Right lobe of liver (tissue), 6 donors: Measurements from ENCODE around the gene TSPAN14. TPM values are rescaled to one million over a fixed set of nuclear protein-coding genes. Genes with fewer than 3 reads are reported as not detected.
A peak's percentile ranks its signal among the peaks of the same experiment; 100 is the strongest.

Experiments
- ATAC-seq, 4 donors: fragments of 200-7000 bp; cut with Tn5 transposase; one replicate each; pipeline ENCODE4 v1.9.1; 2020; ENCODE audit warnings: mild to moderate bottlenecking in 4 of 4, moderate library complexity in 4 of 4
- DNase-seq, 3 donors: peaks; one replicate each; pipeline ENCODE4 v3.0.0-alpha.2; 2020
- H3K27ac ChIP-seq, 3 donors: fragments of 200-600 bp; one replicate each; pipeline ENCODE4 v1.8.0; 2022
- H3K27me3 ChIP-seq, 2 donors: fragments of 200-600 bp; one replicate each; pipeline ENCODE4 v1.8.0; 2022
- H3K36me3 ChIP-seq, 4 donors: fragments of 200-600 bp; sonication (generic) in 1 of 4; one replicate each; pipeline versions ENCODE4 v1.5.1 to v1.8.0; 2017 to 2022; ENCODE audit warnings: control low read depth in 1 of 4
- H3K4me1 ChIP-seq, 4 donors: fragments of 200-600 bp; sonication (generic) in 1 of 4; one replicate each; pipeline versions ENCODE4 v1.5.1 to v1.8.0; 2017 to 2022; ENCODE audit warnings: control low read depth in 1 of 4
- H3K4me3 ChIP-seq, 3 donors: fragments of 200-600 bp; one replicate each; pipeline ENCODE4 v1.8.0; 2022
- H3K9me3 ChIP-seq, 4 donors: fragments of 200-600 bp; sonication (generic) in 1 of 4; one replicate each; pipeline versions ENCODE4 v1.5.1 to v1.8.0; 2017 to 2022; ENCODE audit warnings: control low read depth in 1 of 4
- CTCF ChIP-seq, 4 donors: fragments of 200-600 bp in 3 of 4; fragments of 450-650 bp in 1 of 4; IDR thresholded peaks; one replicate each; pipeline versions ENCODE4 v1.5.1 to v1.8.0; 2016 to 2022; ENCODE audit warnings: antibody characterized with exemption in 4 of 4, mild to moderate bottlenecking in 2 of 4
- POLR2A ChIP-seq: fragments of 450-650 bp; IDR thresholded peaks from one replicate; pipeline ENCODE4 v1.6.1; 2017; ENCODE audit warnings: antibody characterized with exemption, mild to moderate bottlenecking
- WGBS: methylation state at CpG from one replicate; pipeline ENCODE4 v1.1.6; 2018; ENCODE audit warnings: low coverage, low lambda C conversion rate; ENCODE audit not compliant: insufficient coverage; ENCODE audit errors: missing lambda C conversion rate; 5-methylcytosine and 5-hydroxymethylcytosine counted together
- intact Hi-C, 2 donors: fragments of 100-400 bp; cut with DNase I; formaldehyde crosslinking; loops; one replicate each; pipeline versions ENCODE4 v1.11.2 to v1.14.1; 2022
- total RNA-seq, 6 experiments: library from RNA; depleted of rRNA in 2 of 6; stranded (reverse); fragments of >200 nt in 2 of 6; fragmentation: NEBNext Ultra II Directional in 3 of 6; extraction: Animal tissue kit (Norgen Biotek cat#: 25700) in 3 of 6; gene quantifications; one replicate each; pipeline versions ENCODE4 v1.1.0 to v1.2.4, GENCODE V29; 2016 to 2023
- donor health status: DM: no; HTN: yes; CAD: no.
- donor health status: DM: no; HTN: no; CAD: no.
- donor health status: DM: no; HTN: no; CAD: no.
- donor health status: DM: no; HTN: yes; CAD: no.
- donor health status: DM: no; HTN: yes; CAD: no.

Gene TSPAN14
- total RNA-seq, 6 experiments from 2014 or later: 22.1 to 39.0 (median 28.4) TPM

GRCh38 chr10:80502621-80503583 lies 48.8 kb downstream of the TSPAN14 start:
- Histone ChIP-seq H3K4me1 (peaks cover 0 to 76% (median 33%) of the 10 kb centered on the region in 4 donors), H3K36me3 (peaks cover 0 to 8% (median 0%) of the 10 kb centered on the region in 4 donors), H3K4me3 (no peak overlapping the region), H3K27ac (peak overlapping the region in 2 of 3 donors; percentile 45 to 59), H3K27me3 (no peaks in the 10 kb centered on the region), H3K9me3 (no peaks in the 10 kb centered on the region)
- ATAC-seq: no peak
- no peak for DNase-seq
- WGBS: 82% methylated on average over 12 of the region's 13 CpGs
- intact Hi-C loops: loop anchor here in 1 of 2 donors (10.0 kb wide), 1 partner anchor 118 kb away; no protein-coding TSS in a partner anchor
- no peak for TF ChIP-seq POLR2A
- no peak for TF ChIP-seq CTCF (IDR thresholded peaks at IDR 0.05)

GRCh38 chr10:80503584-80504157 lies 49.6 kb downstream of the TSPAN14 start:
- Histone ChIP-seq H3K36me3 (peaks cover 0 to 8% (median 0%) of the 10 kb centered on the region in 4 donors), H3K4me1 (peaks cover 0 to 68% (median 26%) of the 10 kb centered on the region in 4 donors), H3K27me3 (no peaks in the 10 kb centered on the region), H3K9me3 (no peaks in the 10 kb centered on the region), H3K4me3 (no peak overlapping the region), H3K27ac (peak overlapping the region; percentile 45 to 63 (median 59))
- intact Hi-C loops: loop anchor here in 1 of 2 donors (10.0 kb wide), 1 partner anchor 119 kb away; no protein-coding TSS in a partner anchor
- TF ChIP-seq POLR2A (no peak), CTCF (IDR thresholded peaks at IDR 0.05) (no peak)
- 71% methylated on average over 6 of the region's 7 CpGs for whole genome bisulfite sequencing
- DNase-seq: no peak
- no peak for ATAC-seq

- Histone ChIP-seq H3K4me3 (no peak overlapping the region), H3K36me3 (peaks cover 0 to 12% (median 0%) of the 10 kb centered on the region in 4 donors), H3K4me1 (peaks cover 0 to 62% (median 20%) of the 10 kb centered on the region in 4 donors), H3K27ac (peak overlapping the region; percentile 45 to 63 (median 59)), H3K9me3 (no peaks in the 10 kb centered on the region), H3K27me3 (no peaks in the 10 kb centered on the region)
- no peak for TF ChIP-seq CTCF (IDR thresholded peaks at IDR 0.05)
- no peak for TF ChIP-seq POLR2A
- DNase-seq: no peak
- WGBS: 43% methylated on average over 7 of the region's 7 CpGs
- intact Hi-C loops: loop anchor here in 1 of 2 donors (10.0 kb wide), 1 partner anchor 119 kb away; no protein-coding TSS in a partner anchor
- ATAC-seq: peak; percentile 23 to 44 (median 38)
Measured at GRCh38 chr10:80504158-80504811, 50.2 kb downstream of the TSPAN14 start.

GRCh38 chr10:80504897-80505465 lies 50.9 kb downstream of the TSPAN14 start:
- ATAC-seq (peak; percentile 2 to 58 (median 34)), DNase-seq (no peak)
- peaks cover 0 to 55% (median 17%) of the 10 kb centered on the region in 4 donors for H3K4me1 ChIP-seq
- TF ChIP-seq CTCF (IDR thresholded peaks at IDR 0.05) (no peak), POLR2A (no peak)
- H3K4me3 ChIP-seq: no peak overlapping the region
- WGBS: 61% methylated on average over 4 of the region's 5 CpGs
- no peaks in the 10 kb centered on the region for H3K27me3 ChIP-seq
- H3K36me3 ChIP-seq: peaks cover 0 to 19% (median 0%) of the 10 kb centered on the region in 4 donors
- intact Hi-C loops: loop anchor here (5.0 to 10.0 kb wide), 2 partner anchors 58 to 120 kb away; no protein-coding TSS in a partner anchor
- H3K27ac ChIP-seq: peak overlapping the region; percentile 45 to 63 (median 59)
- no peaks in the 10 kb centered on the region for H3K9me3 ChIP-seq
